ENCODE measurements around the gene HPSE2. TPM values are rescaled to one million over a fixed set of nuclear protein-coding genes. Genes with fewer than 3 reads are reported as not detected.

Gene HPSE2
- total and polyA plus RNA-seq, 2 of the 13 experiments (the other 11 are each of a cell fraction or from before 2014, with no cell fraction given), result 0.01 TPM; not detected in 1

DNA sequence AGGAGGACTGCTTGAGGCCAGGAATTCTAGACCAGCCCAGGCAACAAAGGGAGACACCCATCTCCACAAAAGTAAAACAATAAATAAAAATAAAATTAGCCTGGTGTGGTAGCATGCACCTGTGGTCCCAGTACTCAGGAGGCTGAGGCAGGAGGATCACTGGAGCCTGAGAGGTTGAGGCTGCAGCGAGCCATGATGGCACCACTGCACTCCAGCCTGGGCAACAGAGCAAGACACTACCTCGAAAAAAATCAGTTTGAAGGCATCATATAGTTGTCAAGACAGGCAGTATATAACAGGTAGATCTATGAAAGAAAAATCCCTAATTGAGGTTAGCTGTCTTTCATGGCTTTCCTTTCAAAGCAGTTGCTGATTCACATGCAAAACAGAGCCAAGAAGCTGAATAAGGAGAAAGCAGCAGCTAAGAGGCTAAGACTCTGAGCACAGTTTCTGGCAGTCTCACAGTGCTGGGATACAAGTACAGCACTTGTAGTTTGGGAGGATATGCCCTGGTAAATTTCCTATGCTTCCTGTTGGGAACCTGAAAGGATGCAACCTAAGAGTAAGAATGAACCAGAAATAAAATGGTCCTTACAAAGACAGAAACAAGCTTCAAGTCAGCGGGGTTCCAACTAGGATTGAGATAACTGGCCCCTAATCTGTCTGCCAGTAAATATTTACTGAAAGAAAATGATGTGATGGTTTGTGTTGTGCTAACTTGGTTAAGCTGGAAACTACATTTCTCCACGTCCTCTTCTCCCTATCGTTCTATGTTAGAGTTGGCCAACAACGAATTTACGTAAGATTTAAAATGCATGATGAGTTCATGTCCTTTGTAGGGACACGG is 420.4 kb downstream of the HPSE2 start (continued):
- TF ChIP-seq ZNF136 (CRISPR knock-in tag; IDR thresholded peaks at IDR 0.05; ENCODE audit: low read depth) (no peak), ZBTB3 (CRISPR knock-in tag; IDR thresholded peaks at IDR 0.05; ENCODE audit: borderline replicate concordance, low read depth) (no peak), ATM (IDR thresholded peaks at IDR 0.05; ENCODE audit: borderline replicate concordance) (no peak), ISL2 (CRISPR knock-in tag; IDR thresholded peaks at IDR 0.05) (no peak)

- no peaks in the 10 kb centered on the region for H3K79me2 ChIP-seq (ENCODE audit: insufficient read depth, low read length)
- no peak overlapping the region for H2AFZ ChIP-seq (ENCODE audit: low read length)
- WGBS (ENCODE audit: low lambda C conversion rate), result 0% methylated on average over 3 of the region's 3 CpGs
- no peak overlapping the region for H3K4me2 ChIP-seq (ENCODE audit: low read depth, low read length)
- TF ChIP-seq THAP8 (CRISPR knock-in tag; IDR thresholded peaks at IDR 0.05; ENCODE audit: borderline replicate concordance) (no peak), ZNF597 (CRISPR knock-in tag; IDR thresholded peaks at IDR 0.05) (no peak), ZNF512 (CRISPR knock-in tag; IDR thresholded peaks at IDR 0.05) (no peak), FOSL2 (CRISPR knock-in tag; IDR thresholded peaks at IDR 0.05) (no peak), ZNF672 (CRISPR knock-in tag; IDR thresholded peaks at IDR 0.05) (no peak), CBX2 (IDR thresholded peaks at IDR 0.05; ENCODE audit: low read depth, low read length) (no peak), CBX2 (CRISPR knock-in tag; IDR thresholded peaks at IDR 0.05; ENCODE audit: low read depth) (no peak), ZNF704 (CRISPR knock-in tag; IDR thresholded peaks at IDR 0.05; ENCODE audit: borderline replicate concordance) (no peak)
- no peaks in the 10 kb centered on the region for H3K27me3 ChIP-seq (ENCODE audit: control insufficient read depth in 1 of 2, insufficient read depth in 2 of 2, low read length in 2 of 2)
- no peaks in the 10 kb centered on the region for H3K9me3 ChIP-seq (ENCODE audit: low read length)
- no peaks in the 10 kb centered on the region for H4K20me1 ChIP-seq (ENCODE audit: insufficient read depth, low read length)
- no peak for ATAC-seq
- BruUV-seq (replicated peaks), result no TSS peak
- POLR2A ChIA-PET, result no interaction called here
- H3K4me3 ChIP-seq (replicated peaks in 1 of 3; ENCODE audit: insufficient read depth in 1 of 3, low read depth in 2 of 3, low read length in 3 of 3), result no peak overlapping the region
- no peak for DNase-seq (ENCODE audit: low spot score)
- H3K27ac ChIP-seq (ENCODE audit: extremely low read length, insufficient read depth, low read length), result no peak overlapping the region
- in situ Hi-C loops (cut with HindIII; ENCODE audit: extremely low pct_ligation_motif_present, low pct_unique_long_range_greater_than_20kb), result no loop called here
- CTCF ChIA-PET (ENCODE audit: low intra/inter-chr PET ratio, low total read pairs), result no interaction called here
- no peak overlapping the region for H3K9ac ChIP-seq (ENCODE audit: insufficient read depth, low read depth, low read length)
- no peaks in the 10 kb centered on the region for H3K4me1 ChIP-seq (ENCODE audit: insufficient read depth, low read length)
- no peak for FAIRE-seq
- intact Hi-C loops (cut with micrococcal nuclease; ENCODE audit: unreplicated experiment), result no loop called here
- no peaks in the 10 kb centered on the region for H3K36me3 ChIP-seq (replicated peaks in 1 of 2; ENCODE audit: control insufficient read depth in 1 of 2, insufficient read depth in 2 of 2, low read length in 2 of 2)
These were observed 421.2 kb downstream of the HPSE2 start for GRCh38 chr10:98814470-98814869.
